NCI-H748 (cell line): Measurements from ENCODE around the gene ZP3.
A peak's percentile ranks its signal among the peaks of the same experiment; 100 is the strongest.
"Not testable (repeated sequence)": the region's sequence is repeated elsewhere in the genome, so short reads cannot be mapped to it uniquely, and the experiment has no call there.

Experiments used
- DNase-seq: peaks from one replicate; lab custom pipeline; 2025; ENCODE audit not compliant: unreplicated experiment; lab: John Stamatoyannopoulos, UW

ZP3 gene

GRCh38 chr7:76403780-76404494 is 20.8 kb upstream of the ZP3 start:
- no peak for DNase-seq

- DNase-seq = no peak
Observed at GRCh38 chr7:76405738-76406137, 19.0 kb upstream of the ZP3 start.

GRCh38 chr7:76407718-76408117 is 17.0 kb upstream of the ZP3 start:
- DNase-seq = no peak

- DNase-seq = no peak
Observed at GRCh38 chr7:76408121-76408560, 16.6 kb upstream of the ZP3 start.

GRCh38 chr7:76409537-76409936 is 15.2 kb upstream of the ZP3 start, which contains the start of gene SSC4D:
Gene SSC4D, minus strand, starts transcription at chr7:76409697. Its CDS starts 5,258 bp downstream, at chr7:76404439.
- DNase-seq = no peak

GRCh38 chr7:76411626-76412025 is 13.1 kb upstream of the ZP3 start:
- no peak for DNase-seq

GRCh38 chr7:76412249-76412648 is 12.5 kb upstream of the ZP3 start:
- DNase-seq = no peak

GRCh38 chr7:76417654-76418310 is 7.0 kb upstream of the ZP3 start:
- DNase-seq = not testable (repeated sequence)

GRCh38 chr7:76421097-76421496 is 3.7 kb upstream of the ZP3 start:
- DNase-seq = not testable (repeated sequence)

GRCh38 chr7:76423666-76424412 is 911 bp upstream of the ZP3 start:
- no peak for DNase-seq

- DNase-seq = no peak
Observed at GRCh38 chr7:76425156-76425555, 406 bp downstream of the ZP3 start.

GRCh38 chr7:76425558-76425957 is 808 bp downstream of the ZP3 start:
- DNase-seq = not testable (repeated sequence)

GRCh38 chr7:76426246-76426645 is 1.5 kb downstream of the ZP3 start:
- no peak for DNase-seq

- DNase-seq = no peak
Observed at GRCh38 chr7:76427635-76428034, 2.9 kb downstream of the ZP3 start.

- DNase-seq = no peak
Observed at GRCh38 chr7:76428149-76428823, 3.5 kb downstream of the ZP3 start.

GRCh38 chr7:76428868-76429805 is 4.4 kb downstream of the ZP3 start:
- DNase-seq = no peak

GRCh38 chr7:76430211-76430610 is 5.5 kb downstream of the ZP3 start:
- no peak for DNase-seq

GRCh38 chr7:76430836-76431235 is 6.1 kb downstream of the ZP3 start:
- DNase-seq = no peak

GRCh38 chr7:76437873-76438272 is 13.1 kb downstream of the ZP3 start:
- peak; percentile 82 for DNase-seq
